Heart right ventricle (tissue), 16 donors: ENCODE results near the gene PIP5KL1. TPM values are rescaled to one million over a fixed set of nuclear protein-coding genes. Genes with fewer than 3 reads are reported as not detected.

Experiments
- ATAC-seq, 8 donors: fragments of 200-7000 bp; cut with Tn5 transposase; one replicate each; pipeline ENCODE4 v1.9.1; 2020; ENCODE audit warnings: mild to moderate bottlenecking in 8 of 8, moderate library complexity in 8 of 8, moderate number of reproducible peaks in 1 of 8
- DNase-seq, 2 donors: peaks; one replicate each; pipeline ENCODE4 v3.0.0-alpha.2; 2020
- H3K27ac ChIP-seq, 10 donors: fragments of 200-600 bp; sonication (generic) in 2 of 10; one replicate each; pipeline versions ENCODE4 v1.5.0 to v1.8.0; 2020 to 2022; ENCODE audit warnings: mild to moderate bottlenecking in 3 of 10
- H3K27me3 ChIP-seq, 7 donors: fragments of 200-600 bp; one replicate each; pipeline ENCODE4 v1.8.0; 2021 to 2022; ENCODE audit warnings: mild to moderate bottlenecking in 2 of 7
- H3K36me3 ChIP-seq, 9 donors: fragments of 200-600 bp; sonication (generic) in 1 of 9; one replicate each; pipeline versions ENCODE4 v1.5.0 to v1.8.0; 2020 to 2022; ENCODE audit warnings: mild to moderate bottlenecking in 2 of 9
- H3K4me1 ChIP-seq, 9 donors: fragments of 200-600 bp; sonication (generic) in 1 of 9; one replicate each; pipeline versions ENCODE4 v1.5.0 to v1.8.0; 2020 to 2022; ENCODE audit warnings: mild to moderate bottlenecking in 4 of 9
- H3K4me3 ChIP-seq, 10 donors: fragments of 200-600 bp; sonication (generic) in 2 of 10; one replicate each; pipeline versions ENCODE4 v1.5.0 to v1.8.0; 2020 to 2022; ENCODE audit warnings: mild to moderate bottlenecking in 7 of 10, moderate library complexity in 2 of 10
- H3K9me3 ChIP-seq, 11 donors: fragments of 200-600 bp in 10 of 11; sonication (generic) in 2 of 11; one replicate each; pipeline versions ENCODE4 v1.5.0 to v1.8.0; 2013 to 2022; ENCODE audit warnings: mild to moderate bottlenecking in 2 of 11, control low read depth in 1 of 11, moderate library complexity in 1 of 11
- CTCF ChIP-seq, 9 donors: fragments of 200-600 bp; sonication (generic) in 2 of 9; IDR thresholded peaks; one replicate each; pipeline versions ENCODE4 v1.5.0 to v1.8.0; 2021 to 2022; ENCODE audit warnings: antibody characterized with exemption in 9 of 9, mild to moderate bottlenecking in 5 of 9, moderate library complexity in 1 of 9
- WGBS, 2 donors: extraction: QIAGEN DNeasy Blood & Tissue Kit; methylation state at CpG; one replicate each; pipeline ENCODE4 v1.1.7; 2013; ENCODE audit warnings: inconsistent platforms in 1 of 2; 5-methylcytosine and 5-hydroxymethylcytosine counted together
- intact Hi-C, 10 donors: fragments of 100-400 bp; cut with DNase I; formaldehyde crosslinking; loops; one replicate each; pipeline versions ENCODE4 v1.11.1 to v1.14.2; 2022
- polyA plus RNA-seq, 2 donors: library from polyadenylated mRNA; stranded (reverse); fragments of 200-250 nt; gene quantifications; one replicate each; pipeline ENCODE4 v1.2.3, GENCODE V29; 2013
- total RNA-seq, 10 donors: library from RNA; stranded (reverse); fragmentation: NEBNext Ultra II Directional in 3 of 10; extraction: Animal tissue kit (Norgen Biotek cat#: 25700) in 3 of 10; gene quantifications; one replicate each; pipeline versions ENCODE4 v1.2.1 to v1.2.4, GENCODE V29; 2021 to 2023
- donor health status: Arrhythmogenic right ventricular cardiomyopathy.
- donor health status: ischemic (EF 13 %, LVEDD 7.1; RV severe dilation, severe dysfunction).
- donor health status: healthy with polysubstance abuse.
- donor health status: DM: no; HTN: yes; CAD: no.
- donor health status: DM: no; HTN: no; CAD: no.
- donor health status: ischemic (EF 25% LVEDD 6.9; RV normal size, moderate dysfunction).
- donor health status: ischemic (EF 25% LVEDD 5.7; RV mildly dilated, moderate dysfunction).
- donor health status: healthy.
- donor health status: DM: yes; HTN: yes; CAD: no.
- donor health status: Ischemic cardiomyopathy.
- donor health status: ischemic (EF 35%, LVEDD 5.7; RV mildly dilated, moderate dysfunction).
- donor health status: nonischemic (EF 11% LVEDD 7.7; RV severe dilation, severe dysfunction).
- donor health status: DM: yes; HTN: yes; CAD: no.
- donor health status: PGD.
- donor health status: ischemic (EF 29% LVEDD 5.4; RV normal size, mild dysfunction).
- donor health status: nonischemic (EF 23%, LVEDD 6.1; RV moderate dilation, normal function).

PIP5KL1 gene
- total and polyA plus RNA-seq, 12 donors, result 0.25 to 0.59 (median 0.46) TPM; not detected in 4

GRCh38 chr9:127927988-127928675 lies 2.4 kb downstream of the PIP5KL1 start:
- Histone ChIP-seq H3K36me3 (no peaks in the 10 kb centered on the region), H3K9me3 (no peaks in the 10 kb centered on the region), H3K27me3 (peaks cover 6 to 79% (median 39%) of the 10 kb centered on the region in 7 donors), H3K27ac (no peak overlapping the region), H3K4me3 (no peak overlapping the region), H3K4me1 (peaks cover 19 to 38% (median 31%) of the 10 kb centered on the region in 9 donors)
- WGBS, 2 donors, result 23 to 28% methylated on average over 24 of the region's 24 CpGs
- intact Hi-C loops, result loop anchor here in 5 of 10 donors (5.0 to 10.0 kb wide), 3 partner anchors 423 to 713 kb away; no protein-coding TSS in a partner anchor
- no peak for TF ChIP-seq CTCF (IDR thresholded peaks at IDR 0.05)
- ATAC-seq (peak in 1 of 8 donors; percentile 2), DNase-seq (no peak)

- TF ChIP-seq CTCF (IDR thresholded peaks at IDR 0.05), result no peak
- ATAC-seq, result no peak
- H3K27me3 ChIP-seq, result peaks cover 6 to 80% (median 39%) of the 10 kb centered on the region in 7 donors
- no peaks in the 10 kb centered on the region for H3K9me3 ChIP-seq
- H3K4me1 ChIP-seq, result peaks cover 19 to 38% (median 31%) of the 10 kb centered on the region in 9 donors
- intact Hi-C loops, result loop anchor here in 5 of 10 donors (5.0 to 10.0 kb wide), 3 partner anchors 423 to 713 kb away; no protein-coding TSS in a partner anchor
- H3K27ac ChIP-seq, result no peak overlapping the region
- H3K36me3 ChIP-seq, result no peaks in the 10 kb centered on the region
- WGBS, 2 donors, result 3 to 7% methylated on average over 38 to 56 of the region's 56 CpGs
- no peak for DNase-seq
- H3K4me3 ChIP-seq, result peak overlapping the region in 5 of 10 donors; percentile 1 to 36 (median 18)
Measured at GRCh38 chr9:127927201-127927987, 3.2 kb downstream of the PIP5KL1 start.

- intact Hi-C loops, result loop anchor here in 5 of 10 donors (5.0 to 10.0 kb wide), 3 partner anchors 422 to 712 kb away; no protein-coding TSS in a partner anchor
- peaks cover 19 to 41% (median 33%) of the 10 kb centered on the region in 9 donors for H3K4me1 ChIP-seq
Measured at GRCh38 chr9:127926906-127927200, 3.7 kb downstream of the PIP5KL1 start.

More at GRCh38 chr9:127926906-127927200, 3.7 kb downstream of the PIP5KL1 start:
- DNase-seq, result no peak
- Histone ChIP-seq H3K27ac (no peak overlapping the region), H3K4me3 (peak overlapping the region in 5 of 10 donors; percentile 1 to 36 (median 18)), H3K36me3 (no peaks in the 10 kb centered on the region), H3K27me3 (peaks cover 6 to 86% (median 39%) of the 10 kb centered on the region in 7 donors), H3K9me3 (no peaks in the 10 kb centered on the region)
- no peak for ATAC-seq
- no peak for TF ChIP-seq CTCF (IDR thresholded peaks at IDR 0.05)
- WGBS, 2 donors, result 9 to 15% methylated on average over 19 of the region's 19 CpGs
